Upper lobe of left lung (tissue), 6 donors: ENCODE measurements around the gene ACACB. TPM values are rescaled to one million over a fixed set of nuclear protein-coding genes. Genes with fewer than 3 reads are reported as not detected.

ENCODE experiments used
- ATAC-seq, 2 donors: fragments of 200-7000 bp; cut with Tn5 transposase; one replicate each; pipeline ENCODE4 v1.9.1; 2022; ENCODE audit warnings: mild to moderate bottlenecking in 2 of 2, moderate library complexity in 2 of 2; ENCODE audit not compliant: low FRiP score in 2 of 2
- DNase-seq, 2 donors: peaks; one replicate each; pipeline ENCODE4 v3.0.0-alpha.2; 2019 to 2020
- H3K27ac ChIP-seq, 4 donors: fragments of 200-600 bp; sonication (generic); one replicate each; pipeline ENCODE4 v1.5.1; 2016 to 2019
- H3K27me3 ChIP-seq, 4 donors: fragments of 200-600 bp; sonication (generic); one replicate each; pipeline ENCODE4 v1.5.1; 2017 to 2019
- H3K36me3 ChIP-seq, 4 donors: fragments of 200-600 bp; sonication (generic); one replicate each; pipeline ENCODE4 v1.5.1; 2016 to 2019
- H3K4me1 ChIP-seq, 4 donors: fragments of 200-600 bp; sonication (generic); one replicate each; pipeline ENCODE4 v1.5.1; 2018 to 2019
- H3K4me3 ChIP-seq, 4 donors: fragments of 200-600 bp; sonication (generic); one replicate each; pipeline ENCODE4 v1.5.1; 2017 to 2019; ENCODE audit warnings: mild to moderate bottlenecking in 2 of 4, moderate library complexity in 1 of 4
- H3K9me3 ChIP-seq, 4 donors: fragments of 200-600 bp; sonication (generic); one replicate each; pipeline ENCODE4 v1.5.1; 2018 to 2019
- CTCF ChIP-seq, 6 experiments: fragments of 450-650 bp in 4 of 6; fragments of 200-600 bp in 2 of 6; sonication (generic) in 2 of 6; IDR thresholded peaks; one replicate each; pipeline ENCODE4 v1.5.1; 2016 to 2019; ENCODE audit warnings: antibody characterized with exemption in 6 of 6
- EP300 ChIP-seq, 4 donors: sonication (generic); formaldehyde crosslinking; IDR thresholded peaks; one replicate each; pipeline ENCODE4 v1.5.1; 2017; ENCODE audit warnings: antibody characterized with exemption in 4 of 4, control low read depth in 2 of 4
- POLR2A ChIP-seq, 4 donors: fragments of 450-650 bp; IDR thresholded peaks; one replicate each; pipeline ENCODE4 v1.5.1; 2016 to 2017; ENCODE audit warnings: antibody characterized with exemption in 4 of 4, mild to moderate bottlenecking in 2 of 4
- POLR2AphosphoS5 ChIP-seq, 2 donors: sonication (generic); formaldehyde crosslinking; IDR thresholded peaks; one replicate each; pipeline ENCODE4 v1.5.1; 2017; ENCODE audit warnings: antibody characterized with exemption in 2 of 2
- WGBS, 2 donors: methylation state at CpG; one replicate each; pipeline ENCODE4 v1.1.5; 2017 to 2018; 5-methylcytosine and 5-hydroxymethylcytosine counted together
- total RNA-seq, 6 donors: library from RNA; depleted of rRNA in 4 of 6; stranded (reverse); fragments of >200 nt in 4 of 6; gene quantifications; one replicate each; pipeline versions ENCODE4 v1.1.0 to v1.2.1, GENCODE V29; 2016 to 2021
- donor health status: DM: no; HTN: no; CAD: no; lungs with moderate emphysema.
- donor health status: DM: no; HTN: yes; CAD: no; lungs with severe emphysema.

The ACACB gene
- total RNA-seq, 6 donors from 2014 or later = 26.3 to 202 (median 36.3) TPM

- DNase-seq = no peak
- H3K27ac ChIP-seq = no peak overlapping the region
- H3K27me3 ChIP-seq = no peaks in the 10 kb centered on the region
- no peak for ATAC-seq
- H3K9me3 ChIP-seq = no peaks in the 10 kb centered on the region
- 95 to 96% methylated on average over 5 of the region's 5 CpGs for WGBS, 2 donors
- TF ChIP-seq POLR2AphosphoS5 (IDR thresholded peaks at IDR 0.05) (no peak), POLR2A (IDR thresholded peaks at IDR 0.05) (no peak), CTCF (IDR thresholded peaks at IDR 0.05) (no peak), EP300 (IDR thresholded peaks at IDR 0.05) (no peak)
- H3K4me1 ChIP-seq = peaks cover 0 to 2% (median 0%) of the 10 kb centered on the region in 4 donors
- H3K36me3 ChIP-seq = peaks cover 13 to 67% (median 36%) of the 10 kb centered on the region in 4 donors
- no peak overlapping the region for H3K4me3 ChIP-seq
Observed at GRCh38 chr12:109105176-109105575, 11.2 kb upstream of the ACACB start.

GRCh38 chr12:109109746-109110350, 6.5 kb upstream of the ACACB start:
- Histone ChIP-seq H3K4me1 (peaks cover 10 to 16% (median 14%) of the 10 kb centered on the region in 4 donors), H3K27me3 (no peaks in the 10 kb centered on the region), H3K36me3 (peaks cover 5 to 34% (median 15%) of the 10 kb centered on the region in 4 donors), H3K27ac (peak overlapping the region; percentile 86 to 92 (median 90)), H3K4me3 (no peak overlapping the region), H3K9me3 (no peaks in the 10 kb centered on the region)
- ATAC-seq = no peak
- 88 to 95% methylated on average over 6 of the region's 6 CpGs for WGBS, 2 donors
- DNase-seq = no peak
- TF ChIP-seq POLR2A (IDR thresholded peaks at IDR 0.05) = no peak
- no peak for TF ChIP-seq EP300 (IDR thresholded peaks at IDR 0.05)
- TF ChIP-seq CTCF (IDR thresholded peaks at IDR 0.05) = no peak
- TF ChIP-seq POLR2AphosphoS5 (IDR thresholded peaks at IDR 0.05) = no peak

- 3 to 17% methylated on average over 11 to 12 of the region's 28 CpGs for WGBS, 2 donors
- no peaks in the 10 kb centered on the region for H3K27me3 ChIP-seq
- H3K9me3 ChIP-seq = no peaks in the 10 kb centered on the region
- H3K27ac ChIP-seq = peak overlapping the region; percentile 86 to 92 (median 90)
- ATAC-seq = peak; percentile 95 to 96
- H3K4me1 ChIP-seq = peaks cover 19 to 25% (median 24%) of the 10 kb centered on the region in 4 donors
- DNase-seq = peak; percentile 91 to 93
- H3K36me3 ChIP-seq = peaks cover 0 to 22% (median 4%) of the 10 kb centered on the region in 4 donors
- H3K4me3 ChIP-seq = peak overlapping the region; percentile 48 to 66 (median 56)
- TF ChIP-seq CTCF (IDR thresholded peaks at IDR 0.05) (peak in 1 of 6 experiments; percentile 12), EP300 (IDR thresholded peaks at IDR 0.05) (peak in 2 of 4 donors; percentile 72 to 81), POLR2AphosphoS5 (IDR thresholded peaks at IDR 0.05) (peak; percentile 69 to 86), POLR2A (IDR thresholded peaks at IDR 0.05) (peak in 2 of 4 donors; percentile 60 to 80)
Observed at GRCh38 chr12:109110988-109111495, 5.3 kb upstream of the ACACB start.

- TF ChIP-seq CTCF (IDR thresholded peaks at IDR 0.05) = no peak
- TF ChIP-seq EP300 (IDR thresholded peaks at IDR 0.05) = no peak
- no peak for TF ChIP-seq POLR2A (IDR thresholded peaks at IDR 0.05)
- no peak for TF ChIP-seq POLR2AphosphoS5 (IDR thresholded peaks at IDR 0.05)
- DNase-seq (no peak), ATAC-seq (no peak)
- no peaks in the 10 kb centered on the region for H3K27me3 ChIP-seq
- 79 to 82% methylated on average over 11 of the region's 11 CpGs for WGBS, 2 donors
- peaks cover 27 to 40% (median 29%) of the 10 kb centered on the region in 4 donors for H3K4me1 ChIP-seq
- H3K4me3 ChIP-seq = no peak overlapping the region
- H3K27ac ChIP-seq = peak overlapping the region in 1 of 4 donors; percentile 42
- H3K36me3 ChIP-seq = peaks cover 0 to 7% (median 0%) of the 10 kb centered on the region in 4 donors
- H3K9me3 ChIP-seq = no peaks in the 10 kb centered on the region
Observed at GRCh38 chr12:109112720-109113465, 3.5 kb upstream of the ACACB start.
